Smooth muscle cell (in vitro differentiated cells): Measurements from ENCODE around the gene CISD2. TPM values are rescaled to one million over a fixed set of nuclear protein-coding genes. Genes with fewer than 3 reads are reported as not detected.
"Not testable (repeated sequence)": the region's sequence is repeated elsewhere in the genome, so short reads cannot be mapped to it uniquely, and the experiment has no call there.

Experiments
- DNase-seq: peaks from one replicate; lab custom pipeline; 2025; ENCODE audit not compliant: unreplicated experiment; lab: John Stamatoyannopoulos, UW
- H2AFZ ChIP-seq: fragments of 200-600 bp; sonication (generic); 2 replicates; pipeline ENCODE4 v1.6.0; 2016; ENCODE audit warnings: antibody characterized with exemption, low read depth, mild to moderate bottlenecking
- H3F3A ChIP-seq: fragments of 200-600 bp; sonication (generic); 2 replicates; pipeline ENCODE4 v1.6.0; 2017; ENCODE audit warnings: antibody characterized with exemption, low read depth
- H3K27ac ChIP-seq: fragments of 200-600 bp; sonication (generic); 2 replicates; pipeline ENCODE4 v1.5.1; 2016; ENCODE audit warnings: low read depth, mild to moderate bottlenecking
- H3K27me3 ChIP-seq: fragments of 200-600 bp; sonication (generic); 2 replicates; pipeline ENCODE4 v1.6.1; 2016; ENCODE audit warnings: low read depth, mild to moderate bottlenecking
- H3K36me3 ChIP-seq: fragments of 200-600 bp; sonication (generic); 2 replicates; pipeline ENCODE4 v1.5.1; 2016; ENCODE audit warnings: low read depth
- H3K4me1 ChIP-seq: fragments of 200-600 bp; sonication (generic); 2 replicates; pipeline ENCODE4 v1.5.1; 2016; ENCODE audit warnings: low read depth
- H3K4me2 ChIP-seq: fragments of 200-600 bp; sonication (generic); 2 replicates; pipeline ENCODE4 v1.6.0; 2016; ENCODE audit warnings: mild to moderate bottlenecking
- H3K4me3 ChIP-seq: fragments of 200-600 bp; sonication (generic); 2 replicates; pipeline ENCODE4 v1.5.1; 2016; ENCODE audit warnings: mild to moderate bottlenecking
- H3K79me2 ChIP-seq: fragments of 200-600 bp; sonication (generic); 2 replicates; pipeline ENCODE4 v1.6.0; 2016; ENCODE audit warnings: low read depth, mild to moderate bottlenecking
- H3K9ac ChIP-seq: fragments of 200-600 bp; sonication (generic); 2 replicates; pipeline ENCODE4 v1.6.0; 2016; ENCODE audit warnings: low read depth
- H3K9me3 ChIP-seq: fragments of 200-600 bp; sonication (generic); replicated peaks from 2 replicates; pipeline ENCODE4 v1.5.1; 2016; ENCODE audit warnings: low read depth
- H4K20me1 ChIP-seq: fragments of 200-600 bp; sonication (generic); 2 replicates; pipeline ENCODE4 v1.6.0; 2016; ENCODE audit warnings: low read depth
- WGBS: methylation state at CpG from one replicate; pipeline ENCODE4 v1.1.7; 2016; ENCODE audit warnings: low lambda C conversion rate; 5-methylcytosine and 5-hydroxymethylcytosine counted together
- polyA plus RNA-seq: library from polyadenylated mRNA; unstranded; fragments of >200 nt; fragmentation: Nextera tagmentation; extraction: Ambion mirVana; gene quantifications from 2 replicates; pipeline ENCODE4 v1.2.1, GENCODE V29; 2016
- small RNA-seq: library from RNA; depleted of rRNA; stranded (forward); fragments of <200 nt; gene quantifications from one replicate; pipeline ENCODE3, GENCODE V24; 2014
- total RNA-seq: library from RNA; depleted of rRNA; stranded (reverse); fragments of >200 nt; gene quantifications from 2 replicates; pipeline ENCODE4 v1.2.3, GENCODE V29; 2014
- TF ChIP-seq, protein P1 (sequence below): fragments of 200-600 bp; sonication (generic); IDR thresholded peaks from 2 replicates; pipeline ENCODE4 v1.5.1; 2017; ENCODE audit warnings: borderline replicate concordance, mild to moderate bottlenecking, antibody characterized with exemption; ENCODE audit not compliant: insufficient read depth, poor library complexity, severe bottlenecking

CISD2 gene
- total and polyA plus RNA-seq, 2 experiments from 2014 or later, result 57.6 to 65.7 TPM

GRCh38 chr4:102918859-102919258 lies 50.1 kb downstream of the CISD2 start:
- TF ChIP-seq, protein P1, sequence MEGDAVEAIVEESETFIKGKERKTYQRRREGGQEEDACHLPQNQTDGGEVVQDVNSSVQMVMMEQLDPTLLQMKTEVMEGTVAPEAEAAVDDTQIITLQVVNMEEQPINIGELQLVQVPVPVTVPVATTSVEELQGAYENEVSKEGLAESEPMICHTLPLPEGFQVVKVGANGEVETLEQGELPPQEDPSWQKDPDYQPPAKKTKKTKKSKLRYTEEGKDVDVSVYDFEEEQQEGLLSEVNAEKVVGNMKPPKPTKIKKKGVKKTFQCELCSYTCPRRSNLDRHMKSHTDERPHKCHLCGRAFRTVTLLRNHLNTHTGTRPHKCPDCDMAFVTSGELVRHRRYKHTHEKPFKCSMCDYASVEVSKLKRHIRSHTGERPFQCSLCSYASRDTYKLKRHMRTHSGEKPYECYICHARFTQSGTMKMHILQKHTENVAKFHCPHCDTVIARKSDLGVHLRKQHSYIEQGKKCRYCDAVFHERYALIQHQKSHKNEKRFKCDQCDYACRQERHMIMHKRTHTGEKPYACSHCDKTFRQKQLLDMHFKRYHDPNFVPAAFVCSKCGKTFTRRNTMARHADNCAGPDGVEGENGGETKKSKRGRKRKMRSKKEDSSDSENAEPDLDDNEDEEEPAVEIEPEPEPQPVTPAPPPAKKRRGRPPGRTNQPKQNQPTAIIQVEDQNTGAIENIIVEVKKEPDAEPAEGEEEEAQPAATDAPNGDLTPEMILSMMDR, result no peak
- no peaks in the 10 kb centered on the region for H3K79me2 ChIP-seq
- WGBS, result 88% methylated on average over 3 of the region's 3 CpGs
- no peaks in the 10 kb centered on the region for H3K27me3 ChIP-seq
- no peak overlapping the region for H2AFZ ChIP-seq
- no peak overlapping the region for H3K9ac ChIP-seq
- no peaks in the 10 kb centered on the region for H3K36me3 ChIP-seq
- no peak overlapping the region for H3K4me3 ChIP-seq
- DNase-seq, result no peak
- H4K20me1 ChIP-seq, result no peaks in the 10 kb centered on the region
- no peaks in the 10 kb centered on the region for H3K9me3 ChIP-seq
- H3K4me2 ChIP-seq, result no peak overlapping the region
- no peaks in the 10 kb centered on the region for H3K4me1 ChIP-seq
- H3F3A ChIP-seq, result no peaks in the 10 kb centered on the region
- no peak overlapping the region for H3K27ac ChIP-seq

DNA sequence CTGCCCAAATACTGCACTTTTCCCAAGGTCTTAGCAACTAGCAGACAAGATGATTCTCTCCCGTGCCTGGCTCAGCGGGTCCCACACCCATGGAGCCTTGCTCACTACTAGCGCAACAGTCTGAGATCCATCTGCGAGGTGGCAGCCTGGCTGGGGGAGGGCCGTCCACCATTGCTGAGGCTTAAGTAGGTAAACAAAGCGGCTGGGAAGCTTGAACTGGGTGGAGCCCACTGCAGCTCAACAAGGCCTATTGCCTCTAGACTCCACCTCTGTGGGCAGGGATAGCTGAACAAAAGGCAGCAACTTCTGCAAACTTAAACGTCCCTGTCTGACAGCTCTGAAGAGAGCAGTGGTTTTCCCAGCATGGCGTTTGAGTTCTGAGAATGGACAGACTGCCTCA lies 50.9 kb downstream of the CISD2 start:
- not testable (repeated sequence) for H3K4me3 ChIP-seq, H3K79me2 ChIP-seq, H3K9me3 ChIP-seq, H3K27me3 ChIP-seq, H4K20me1 ChIP-seq, DNase-seq, H3K9ac ChIP-seq, H3K27ac ChIP-seq, H3F3A ChIP-seq, H3K36me3 ChIP-seq, H3K4me2 ChIP-seq, H3K4me1 ChIP-seq, H2AFZ ChIP-seq
- 85% methylated on average over 8 of the region's 8 CpGs for WGBS

DNA sequence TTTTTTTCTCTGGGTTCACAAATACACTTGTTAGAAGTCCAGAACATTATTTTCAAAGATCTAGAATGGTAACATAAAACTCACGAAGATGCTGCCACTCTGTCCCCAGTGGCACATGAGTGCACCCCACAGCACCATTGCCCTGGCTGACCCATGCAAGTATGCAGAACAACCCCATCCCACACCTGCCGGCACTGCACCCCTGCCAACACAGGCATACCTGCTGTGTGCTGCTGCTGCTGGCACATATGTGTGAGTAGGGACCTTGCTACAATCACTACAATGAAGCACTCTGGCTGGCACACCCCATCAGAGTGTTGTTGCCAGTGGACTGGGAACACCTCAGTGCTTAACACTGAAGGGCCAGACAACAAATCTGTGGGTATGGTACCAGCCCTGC lies 66.9 kb downstream of the CISD2 start:
- H2AFZ ChIP-seq, result no peak overlapping the region
- 72% methylated on average over 2 of the region's 2 CpGs for WGBS
- no peaks in the 10 kb centered on the region for H4K20me1 ChIP-seq
- H3F3A ChIP-seq, result no peaks in the 10 kb centered on the region
- H3K9ac ChIP-seq, result no peak overlapping the region
- H3K36me3 ChIP-seq, result no peaks in the 10 kb centered on the region
- H3K27me3 ChIP-seq, result no peaks in the 10 kb centered on the region
- H3K9me3 ChIP-seq, result no peaks in the 10 kb centered on the region
- no peaks in the 10 kb centered on the region for H3K4me1 ChIP-seq
- no peak overlapping the region for H3K27ac ChIP-seq
- no peak for DNase-seq
- H3K4me2 ChIP-seq, result no peak overlapping the region
- H3K4me3 ChIP-seq, result no peak overlapping the region
- TF ChIP-seq, protein P1, result no peak
- H3K79me2 ChIP-seq, result no peaks in the 10 kb centered on the region

GRCh38 chr4:102938063-102938462 lies 69.3 kb downstream of the CISD2 start:
- not testable (repeated sequence) for H3F3A ChIP-seq, H2AFZ ChIP-seq, DNase-seq, H3K27me3 ChIP-seq, H3K9me3 ChIP-seq, H3K36me3 ChIP-seq, H3K4me2 ChIP-seq, H3K4me3 ChIP-seq, H3K79me2 ChIP-seq, H3K4me1 ChIP-seq, H3K9ac ChIP-seq, H4K20me1 ChIP-seq, H3K27ac ChIP-seq
- 78% methylated on average over 2 of the region's 2 CpGs for WGBS

Small RNA genes within 50 kb of the gene (small RNA-seq; reads per million reads assigned to genes)
- gene RNU7-151P, result not detected

Other genes with a start within 250 kb of the CISD2 start
- 99.9 and 137 TPM in 2 replicates for gene MANBA, start 108.0 kb upstream of the CISD2 start, total RNA-seq
- 54.0 and 58.1 TPM in 2 replicates for gene MANBA, start 108.0 kb upstream of the CISD2 start, polyA plus RNA-seq
- gene UBE2D3, start 41.4 kb upstream of the CISD2 start, total RNA-seq, result 680 and 703 TPM in 2 replicates
- gene UBE2D3, start 41.4 kb upstream of the CISD2 start, polyA plus RNA-seq, result 305 and 322 TPM in 2 replicates
- gene SLC9B1, start 150.7 kb downstream of the CISD2 start, total RNA-seq, result not detected in 2 replicates
- 0.38 TPM in 1 of 2 replicates, not detected in the other for gene SLC9B1, start 150.7 kb downstream of the CISD2 start, polyA plus RNA-seq
- gene SLC9B2, start 207.8 kb downstream of the CISD2 start, total RNA-seq, result 6.0 and 11.2 TPM in 2 replicates
- gene SLC9B2, start 207.8 kb downstream of the CISD2 start, polyA plus RNA-seq, result 4.5 and 6.0 TPM in 2 replicates
- gene BDH2, start 230.8 kb downstream of the CISD2 start, total RNA-seq, result 93.7 and 96.2 TPM in 2 replicates
- 70.5 and 84.3 TPM in 2 replicates for gene BDH2, start 230.8 kb downstream of the CISD2 start, polyA plus RNA-seq